ENCODE results near the gene KIN.

The KIN gene, protein sequence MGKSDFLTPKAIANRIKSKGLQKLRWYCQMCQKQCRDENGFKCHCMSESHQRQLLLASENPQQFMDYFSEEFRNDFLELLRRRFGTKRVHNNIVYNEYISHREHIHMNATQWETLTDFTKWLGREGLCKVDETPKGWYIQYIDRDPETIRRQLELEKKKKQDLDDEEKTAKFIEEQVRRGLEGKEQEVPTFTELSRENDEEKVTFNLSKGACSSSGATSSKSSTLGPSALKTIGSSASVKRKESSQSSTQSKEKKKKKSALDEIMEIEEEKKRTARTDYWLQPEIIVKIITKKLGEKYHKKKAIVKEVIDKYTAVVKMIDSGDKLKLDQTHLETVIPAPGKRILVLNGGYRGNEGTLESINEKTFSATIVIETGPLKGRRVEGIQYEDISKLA

GRCh38 chr10:7787857-7788638, at the start of gene KIN, which contains the start of gene ATP5F1C:
KIN (minus strand) TSS chr10:7787993; CDS start chr10:7787933, 60 bp downstream.
ATP5F1C (plus strand) TSS chr10:7788177; CDS start chr10:7788208, 31 bp downstream.
- Mint-ChIP-seq H3K9me3 (no peaks in the 10 kb centered on the region), H3K4me1 (peaks cover 25% of the 10 kb centered on the region), H3K36me3 (ENCODE audit: low read depth) (peaks cover 46% of the 10 kb centered on the region), H3K27ac (peak within 1 kb of the TSS; percentile 84), H3K27me3 (ENCODE audit: low read depth, poor library complexity) (no peaks in the 10 kb centered on the region), H3K4me3 (no peak within 1 kb of the TSS)
- no peak for TF ChIP-seq CTCF (IDR thresholded peaks at IDR 0.05)
- DNase-seq: peak; percentile 97

GRCh38 chr10:7836571-7836970, 48.8 kb upstream of the KIN start:
- no peaks in the 10 kb centered on the region for H3K9me3 Mint-ChIP-seq
- DNase-seq: no peak
- H3K4me1 Mint-ChIP-seq: no peaks in the 10 kb centered on the region
- peaks cover 53% of the 10 kb centered on the region for H3K36me3 Mint-ChIP-seq (ENCODE audit: low read depth)
- H3K27me3 Mint-ChIP-seq (ENCODE audit: low read depth, poor library complexity): no peaks in the 10 kb centered on the region
- TF ChIP-seq CTCF (IDR thresholded peaks at IDR 0.05): no peak
- no peak overlapping the region for H3K4me3 Mint-ChIP-seq
- H3K27ac Mint-ChIP-seq: no peak overlapping the region

DNA sequence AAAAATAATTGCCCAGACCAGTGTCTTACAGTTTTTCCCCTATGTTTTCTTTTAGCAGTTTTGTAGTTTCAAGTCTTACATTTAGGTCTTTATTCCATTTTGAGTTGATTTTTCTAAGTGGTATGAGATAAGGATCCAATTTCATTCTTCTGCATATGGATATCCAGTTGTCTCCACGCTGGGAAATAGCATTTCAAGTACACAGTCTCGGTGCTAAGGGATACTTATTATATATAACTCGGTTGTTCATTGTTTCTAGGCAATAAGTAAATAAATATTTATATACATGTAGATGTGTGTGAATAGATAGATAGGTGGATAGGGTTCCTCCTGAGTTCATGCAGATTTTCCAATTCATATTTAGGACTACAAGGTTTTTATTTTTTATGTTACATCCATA, 46.5 kb upstream of the KIN start:
- H3K27ac Mint-ChIP-seq: peak overlapping the region; percentile 53
- TF ChIP-seq CTCF (IDR thresholded peaks at IDR 0.05): no peak
- peaks cover 4% of the 10 kb centered on the region for H3K9me3 Mint-ChIP-seq

DNA sequence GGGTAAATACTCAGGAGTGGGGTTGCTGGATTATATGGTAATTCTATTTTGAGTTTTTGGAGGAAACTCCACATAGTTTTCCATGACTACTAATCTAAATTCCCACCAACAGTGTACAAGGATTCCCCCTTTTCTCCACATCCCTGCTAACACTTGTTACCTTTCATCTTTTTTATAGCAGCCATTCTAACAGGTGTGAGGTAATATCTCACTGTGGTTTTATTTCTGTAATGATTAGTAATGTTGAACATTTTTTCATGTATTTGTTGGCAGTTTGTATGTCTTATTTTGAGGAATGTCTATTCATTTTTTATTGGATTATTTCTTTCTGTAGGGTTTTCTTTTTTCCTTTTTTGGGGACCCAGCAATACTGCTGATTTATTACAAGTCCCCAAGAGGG, 45.4 kb upstream of the KIN start:
- H3K4me3 Mint-ChIP-seq: no peak overlapping the region
- H3K27ac Mint-ChIP-seq: no peak overlapping the region
- H3K9me3 Mint-ChIP-seq: peaks cover 8% of the 10 kb centered on the region
- no peaks in the 10 kb centered on the region for H3K27me3 Mint-ChIP-seq (ENCODE audit: low read depth, poor library complexity)
- no peak for DNase-seq
- H3K4me1 Mint-ChIP-seq: peaks cover 9% of the 10 kb centered on the region
- H3K36me3 Mint-ChIP-seq (ENCODE audit: low read depth): peaks cover 56% of the 10 kb centered on the region
- TF ChIP-seq CTCF (IDR thresholded peaks at IDR 0.05): no peak

More for the DNA sequence above, 46.5 kb upstream of the KIN start:
- Mint-ChIP-seq H3K4me1 (peaks cover 9% of the 10 kb centered on the region), H3K27me3 (ENCODE audit: low read depth, poor library complexity) (no peaks in the 10 kb centered on the region), H3K4me3 (no peak overlapping the region), H3K36me3 (ENCODE audit: low read depth) (peaks cover 51% of the 10 kb centered on the region)
- DNase-seq: no peak

DNA sequence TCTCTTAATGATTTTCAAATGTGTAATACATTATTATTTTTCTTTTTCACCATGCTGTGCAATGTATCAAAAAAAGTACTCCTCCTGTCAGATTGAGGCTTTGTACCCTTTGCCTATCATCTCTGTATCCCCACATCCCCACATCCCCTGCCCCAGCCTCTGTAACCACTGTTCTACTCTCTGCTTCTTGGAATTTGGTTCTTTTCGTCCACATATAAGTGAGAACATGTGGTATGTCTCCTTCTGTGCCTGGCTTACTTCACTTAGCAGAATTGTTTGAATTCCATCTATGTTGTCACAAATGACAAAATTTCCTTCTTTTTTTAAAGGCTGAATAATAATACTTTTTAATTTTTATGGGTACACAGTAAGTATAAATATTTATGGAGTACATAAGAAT, 44.3 kb upstream of the KIN start:
- H3K27ac Mint-ChIP-seq: no peak overlapping the region
- peaks cover 9% of the 10 kb centered on the region for H3K4me1 Mint-ChIP-seq
- DNase-seq: no peak
- no peak for TF ChIP-seq CTCF (IDR thresholded peaks at IDR 0.05)
- H3K9me3 Mint-ChIP-seq: peaks cover 11% of the 10 kb centered on the region
- H3K36me3 Mint-ChIP-seq (ENCODE audit: low read depth): peaks cover 63% of the 10 kb centered on the region
- no peaks in the 10 kb centered on the region for H3K27me3 Mint-ChIP-seq (ENCODE audit: low read depth, poor library complexity)
- H3K4me3 Mint-ChIP-seq: no peak overlapping the region
